Astrocyte of the spinal cord (primary cell): ENCODE results near the gene SMC3.
A peak's percentile ranks its signal among the peaks of the same experiment; 100 is the strongest.
"Not testable (repeated sequence)": the region's sequence is repeated elsewhere in the genome, so short reads cannot be mapped to it uniquely, and the experiment has no call there.

Source experiments
- DNase-seq: peaks from one replicate; pipeline ENCODE4 v3.0.0; 2011; ENCODE audit warnings: low read depth, low spot score
- H3K4me3 ChIP-seq: 2 replicates; pipeline ENCODE4 v1.5.1; 2011; ENCODE audit warnings: low read depth, mild to moderate bottlenecking, low read length, moderate library complexity
- in situ Hi-C: cut with HindIII; loops from 2 replicates; pipeline ENCODE4 v1.10.0; 2017; ENCODE audit warnings: low sequenced_read_pairs
- TF ChIP-seq, protein P1 (sequence below): IDR thresholded peaks from 2 replicates; pipeline ENCODE4 v1.5.1; 2012; ENCODE audit warnings: low read depth, mild to moderate bottlenecking, low read length, inconsistent platforms

Gene SMC3

DNA sequence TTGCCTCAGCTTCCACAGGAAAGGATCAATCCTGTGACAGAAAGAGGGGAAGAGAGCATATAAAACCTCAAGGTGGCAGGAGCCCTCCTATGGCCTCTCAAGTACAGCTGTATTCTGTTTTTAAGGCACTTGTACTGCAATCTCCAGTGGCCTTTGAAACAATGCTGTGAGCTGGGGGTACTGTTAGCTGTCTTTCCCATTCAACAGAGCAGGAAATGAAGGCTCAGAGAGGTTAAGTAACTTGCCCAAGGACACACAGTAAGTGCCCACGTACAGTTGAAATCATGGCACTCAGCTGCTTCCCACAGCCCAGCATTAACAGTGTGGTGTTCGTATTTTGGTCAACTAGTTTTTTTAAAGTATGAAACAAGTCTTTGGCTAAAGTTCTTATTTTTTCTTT lies 35.8 kb upstream of the SMC3 start:
- H3K4me3 ChIP-seq, result no peak overlapping the region
- no peak for DNase-seq
- in situ Hi-C loops, result no loop called here
- TF ChIP-seq, protein P1, sequence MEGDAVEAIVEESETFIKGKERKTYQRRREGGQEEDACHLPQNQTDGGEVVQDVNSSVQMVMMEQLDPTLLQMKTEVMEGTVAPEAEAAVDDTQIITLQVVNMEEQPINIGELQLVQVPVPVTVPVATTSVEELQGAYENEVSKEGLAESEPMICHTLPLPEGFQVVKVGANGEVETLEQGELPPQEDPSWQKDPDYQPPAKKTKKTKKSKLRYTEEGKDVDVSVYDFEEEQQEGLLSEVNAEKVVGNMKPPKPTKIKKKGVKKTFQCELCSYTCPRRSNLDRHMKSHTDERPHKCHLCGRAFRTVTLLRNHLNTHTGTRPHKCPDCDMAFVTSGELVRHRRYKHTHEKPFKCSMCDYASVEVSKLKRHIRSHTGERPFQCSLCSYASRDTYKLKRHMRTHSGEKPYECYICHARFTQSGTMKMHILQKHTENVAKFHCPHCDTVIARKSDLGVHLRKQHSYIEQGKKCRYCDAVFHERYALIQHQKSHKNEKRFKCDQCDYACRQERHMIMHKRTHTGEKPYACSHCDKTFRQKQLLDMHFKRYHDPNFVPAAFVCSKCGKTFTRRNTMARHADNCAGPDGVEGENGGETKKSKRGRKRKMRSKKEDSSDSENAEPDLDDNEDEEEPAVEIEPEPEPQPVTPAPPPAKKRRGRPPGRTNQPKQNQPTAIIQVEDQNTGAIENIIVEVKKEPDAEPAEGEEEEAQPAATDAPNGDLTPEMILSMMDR, result no peak

- in situ Hi-C loops, DNase-seq, H3K4me3 ChIP-seq: not testable (repeated sequence)
These were observed 34.9 kb upstream of the SMC3 start for GRCh38 chr10:110532628-110533027.

GRCh38 chr10:110533149-110533548 lies 34.3 kb upstream of the SMC3 start:
- in situ Hi-C loops, result no loop called here
- TF ChIP-seq, protein P1, result no peak
- no peak for DNase-seq
- H3K4me3 ChIP-seq, result no peak overlapping the region

DNA sequence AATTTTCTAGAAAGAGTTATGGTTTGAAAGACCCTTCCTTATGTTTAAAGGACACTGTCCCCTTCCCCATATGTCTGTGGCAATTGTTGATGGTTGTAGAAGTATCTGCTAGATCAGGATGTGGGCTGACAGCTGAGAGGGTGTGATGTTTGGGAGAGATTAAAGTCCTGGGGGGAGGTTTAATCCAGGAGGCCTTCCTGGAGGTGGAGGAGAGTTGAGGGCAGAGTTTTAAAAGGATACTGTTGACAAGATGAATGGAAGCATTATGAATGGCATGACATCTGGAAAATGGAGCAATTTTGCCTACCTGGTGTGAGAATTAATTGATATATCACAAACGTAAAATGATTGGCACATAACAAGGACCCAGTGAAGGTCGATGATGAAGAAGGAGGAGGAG lies 32.9 kb upstream of the SMC3 start:
- no peak overlapping the region for H3K4me3 ChIP-seq
- DNase-seq, result no peak
- TF ChIP-seq, protein P1, result no peak
- in situ Hi-C loops, result no loop called here

- TF ChIP-seq, protein P1, result peak; percentile 38
- DNase-seq, result peak; percentile 80
- H3K4me3 ChIP-seq, result no peak overlapping the region
- in situ Hi-C loops, result no loop called here
These were observed 31.3 kb upstream of the SMC3 start for GRCh38 chr10:110535958-110536891.

DNA sequence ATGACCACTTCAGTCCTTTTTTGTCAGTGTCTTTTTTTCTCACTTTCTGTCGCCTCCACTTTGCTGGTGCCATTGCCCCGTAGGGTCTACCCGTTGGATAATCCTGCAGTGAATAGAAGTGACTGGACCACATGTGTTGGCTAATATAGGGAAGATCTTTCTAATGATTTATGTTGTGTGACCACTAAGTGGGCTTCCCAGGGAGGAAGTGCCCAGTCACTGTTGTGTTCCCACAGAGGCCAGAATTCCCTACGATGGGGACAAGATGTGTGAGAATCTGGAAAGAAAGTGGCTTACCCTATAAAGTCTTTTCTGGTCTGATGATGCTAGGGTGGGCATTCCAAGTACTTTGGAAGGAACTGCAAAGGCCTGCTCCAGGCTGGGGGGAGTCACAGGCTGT lies 28.4 kb upstream of the SMC3 start:
- TF ChIP-seq, protein P1, result no peak
- in situ Hi-C loops, result no loop called here
- H3K4me3 ChIP-seq, result no peak overlapping the region
- no peak for DNase-seq

GRCh38 chr10:110540031-110540430 lies 27.5 kb upstream of the SMC3 start:
- in situ Hi-C loops, result no loop called here
- no peak overlapping the region for H3K4me3 ChIP-seq
- TF ChIP-seq, protein P1, result no peak
- no peak for DNase-seq
